Rectal smooth muscle tissue (tissue), 1 donor: ENCODE measurements around the gene MORF4L2.
A peak's percentile ranks its signal among the peaks of the same experiment; 100 is the strongest.

Source experiments
- H3K27ac ChIP-seq: one replicate; pipeline ENCODE4 v1.7.0; 2013; ENCODE audit warnings: low read depth, low read length, inconsistent platforms
- H3K27me3 ChIP-seq: one replicate; pipeline ENCODE4 v1.7.0; 2013; ENCODE audit warnings: low read length; ENCODE audit not compliant: control insufficient read depth, insufficient read depth
- H3K36me3 ChIP-seq: one replicate; pipeline ENCODE4 v1.7.0; 2013; ENCODE audit warnings: low read length; ENCODE audit not compliant: control insufficient read depth, insufficient read depth
- H3K4me1 ChIP-seq: one replicate; pipeline ENCODE4 v1.7.0; 2013; ENCODE audit warnings: low read length; ENCODE audit not compliant: control insufficient read depth, insufficient read depth
- H3K4me3 ChIP-seq: one replicate; pipeline ENCODE4 v1.7.0; 2013; ENCODE audit warnings: low read length
- H3K9ac ChIP-seq: one replicate; pipeline ENCODE4 v1.7.0; 2013; ENCODE audit warnings: low read length

MORF4L2 gene

GRCh38 chrX:103686199-103687072 lies at the start of gene MORF4L2:
MORF4L2 (minus strand) TSS chrX:103686699; CDS start chrX:103677027, 9,672 bp downstream.
- Histone ChIP-seq H3K36me3 (peaks cover 3% of the 10 kb centered on the region), H3K27me3 (peaks cover 3% of the 10 kb centered on the region)

DNA sequence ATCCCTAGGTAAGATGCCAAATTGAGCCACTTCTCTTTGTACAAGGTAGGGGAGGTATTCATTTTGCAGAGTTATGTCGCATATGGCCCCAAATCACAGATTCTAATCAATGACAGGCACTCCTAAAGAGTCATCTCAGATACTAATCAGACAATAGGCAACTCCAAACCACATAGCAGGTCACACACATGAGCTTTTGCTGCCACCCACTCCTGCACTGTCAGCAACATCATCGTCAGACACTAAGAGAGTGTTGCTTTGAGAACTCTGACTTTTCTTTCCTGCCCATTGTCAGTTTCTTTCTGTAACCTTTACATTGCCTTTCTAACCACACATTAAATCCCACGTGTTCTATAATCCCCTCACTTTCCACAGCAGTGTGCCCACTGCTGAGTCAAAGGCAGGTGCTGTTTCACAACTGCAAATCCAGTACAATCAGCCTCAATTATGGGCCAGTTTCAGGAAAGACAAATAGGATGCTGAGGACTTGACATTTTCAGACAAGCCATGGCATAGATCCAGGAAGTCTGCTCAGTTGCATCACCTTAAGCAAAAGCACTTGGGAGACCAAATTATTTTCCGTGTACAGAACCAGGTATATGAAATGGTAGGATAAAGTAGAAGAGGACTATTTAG lies 47.7 kb upstream of the MORF4L2 start:
- H3K27me3 ChIP-seq, result no peaks in the 10 kb centered on the region
- no peak overlapping the region for H3K4me3 ChIP-seq
- H3K9ac ChIP-seq, result no peak overlapping the region
- no peak overlapping the region for H3K27ac ChIP-seq
- no peaks in the 10 kb centered on the region for H3K4me1 ChIP-seq
- no peaks in the 10 kb centered on the region for H3K36me3 ChIP-seq

More at GRCh38 chrX:103686199-103687072, at the start of gene MORF4L2:
- Histone ChIP-seq H3K4me3 (peak within 1 kb of the TSS; percentile 86), H3K4me1 (no peaks in the 10 kb centered on the region), H3K27ac (peak within 1 kb of the TSS; percentile 97), H3K9ac (peak within 1 kb of the TSS; percentile 83)

- Histone ChIP-seq H3K4me1 (no peaks in the 10 kb centered on the region), H3K9ac (no peak overlapping the region), H3K36me3 (no peaks in the 10 kb centered on the region), H3K27me3 (no peaks in the 10 kb centered on the region), H3K27ac (no peak overlapping the region), H3K4me3 (no peak overlapping the region)
Measured at GRCh38 chrX:103733017-103733416, 46.5 kb upstream of the MORF4L2 start.

DNA sequence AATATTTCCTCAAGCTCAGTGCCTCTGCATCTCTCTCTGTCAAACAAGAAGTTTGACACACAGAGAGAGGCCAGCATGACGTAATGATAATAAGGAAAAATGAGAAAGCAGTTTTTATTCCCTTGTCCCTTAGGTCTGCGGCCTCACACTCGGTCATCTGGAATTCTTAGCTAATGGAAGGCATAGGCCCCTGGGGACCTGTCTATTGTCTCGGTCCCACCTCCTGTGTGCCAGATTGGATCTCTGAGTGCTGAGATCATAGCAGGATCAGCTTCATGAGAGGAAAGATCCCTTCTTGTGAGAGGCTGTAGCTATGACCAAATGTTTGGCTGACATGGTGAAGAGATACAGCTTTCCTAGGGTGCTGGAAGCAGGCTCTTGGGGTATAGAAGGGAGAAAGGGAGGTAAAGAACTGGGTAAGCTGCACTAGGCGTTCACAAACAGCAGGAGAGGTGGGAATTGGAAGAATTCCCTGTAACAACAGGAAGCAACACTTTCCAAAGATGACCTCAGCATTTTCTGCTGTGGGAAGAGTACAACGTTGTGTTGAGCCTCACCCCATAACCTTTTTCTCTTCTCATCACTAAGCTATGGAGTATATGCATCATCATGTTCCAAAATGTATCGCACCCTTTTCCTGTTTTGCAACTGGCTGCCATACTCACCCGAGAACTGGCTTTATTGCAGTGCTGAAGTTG lies 44.4 kb upstream of the MORF4L2 start:
- H3K27ac ChIP-seq, result no peak overlapping the region
- no peaks in the 10 kb centered on the region for H3K4me1 ChIP-seq
- H3K4me3 ChIP-seq, result no peak overlapping the region
- no peaks in the 10 kb centered on the region for H3K36me3 ChIP-seq
- H3K27me3 ChIP-seq, result no peaks in the 10 kb centered on the region
- no peak overlapping the region for H3K9ac ChIP-seq

DNA sequence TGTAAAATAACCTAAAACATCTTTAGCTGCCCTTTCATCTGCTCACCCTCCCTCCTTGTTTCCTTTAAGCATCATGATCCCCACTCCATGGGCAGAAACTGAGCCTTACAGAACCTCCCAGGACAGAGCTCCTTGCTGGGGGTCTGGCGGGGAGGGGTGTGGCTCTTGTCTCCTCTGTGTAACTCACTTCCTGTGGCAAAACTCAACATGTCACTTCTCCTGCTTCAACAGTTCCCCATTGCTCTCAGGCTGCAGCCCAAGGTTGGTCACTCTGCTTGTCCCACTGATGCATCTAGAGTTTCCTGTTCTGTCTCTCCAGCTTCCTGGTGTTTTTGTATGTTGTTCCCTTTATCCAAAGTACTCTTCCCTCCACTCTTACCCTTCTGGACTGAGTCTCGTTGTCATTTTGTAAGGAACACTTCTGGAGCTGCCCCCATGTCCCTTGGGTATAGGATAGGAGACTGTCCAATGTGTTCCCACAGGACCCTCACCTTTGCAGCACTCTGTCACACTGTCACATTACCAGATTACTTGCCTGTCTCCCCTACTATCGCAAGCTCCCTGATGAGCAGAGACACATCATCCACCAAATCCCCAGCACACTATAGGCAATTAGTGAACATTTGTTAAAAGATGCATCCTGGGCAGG lies 43.8 kb upstream of the MORF4L2 start:
- H3K4me3 ChIP-seq, result no peak overlapping the region
- H3K36me3 ChIP-seq, result no peaks in the 10 kb centered on the region
- H3K27me3 ChIP-seq, result no peaks in the 10 kb centered on the region
- H3K9ac ChIP-seq, result no peak overlapping the region
- H3K27ac ChIP-seq, result no peak overlapping the region
- no peaks in the 10 kb centered on the region for H3K4me1 ChIP-seq

DNA sequence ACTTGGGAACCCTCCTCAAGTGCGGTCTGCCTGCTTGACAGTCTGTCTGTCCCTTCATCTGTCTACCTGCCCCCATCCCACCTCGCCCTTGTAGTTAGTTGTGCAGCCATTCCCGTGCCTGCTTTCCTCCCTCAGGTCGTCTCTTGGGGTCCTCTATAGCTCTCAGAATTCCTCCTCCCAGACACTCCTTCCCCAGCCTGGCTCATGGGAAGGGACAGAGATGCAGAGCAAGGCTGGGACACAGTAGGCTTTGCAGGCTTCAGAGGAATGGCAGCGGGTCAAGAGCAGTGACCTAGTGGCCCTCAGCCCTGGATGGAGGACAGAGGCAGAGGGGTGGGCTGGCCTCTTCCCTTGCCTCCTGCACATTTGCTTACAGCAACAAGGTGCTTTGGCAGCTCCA lies 42.5 kb upstream of the MORF4L2 start:
- no peaks in the 10 kb centered on the region for H3K27me3 ChIP-seq
- H3K4me3 ChIP-seq, result no peak overlapping the region
- no peak overlapping the region for H3K9ac ChIP-seq
- H3K27ac ChIP-seq, result no peak overlapping the region
- no peaks in the 10 kb centered on the region for H3K36me3 ChIP-seq
- no peaks in the 10 kb centered on the region for H3K4me1 ChIP-seq

DNA sequence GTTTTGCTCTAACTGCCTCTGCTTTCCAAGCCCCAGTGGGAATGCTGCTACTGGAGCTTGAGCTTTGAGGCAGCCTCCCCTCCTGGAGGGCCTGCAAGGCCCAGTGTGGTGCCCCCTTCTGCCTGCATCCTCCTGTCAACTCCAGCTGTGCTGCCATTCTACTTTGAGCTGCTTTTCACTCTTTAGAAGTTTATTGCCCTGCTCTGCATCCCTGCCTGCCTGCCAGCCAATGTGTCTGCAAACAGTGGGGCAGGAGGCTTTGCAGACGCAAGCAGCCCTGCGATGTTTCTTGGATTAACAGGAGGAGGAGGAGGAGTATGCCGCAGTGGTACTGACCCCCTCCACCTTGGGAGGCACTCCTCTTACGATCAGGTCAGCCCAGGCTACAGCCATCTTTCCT lies 40.6 kb upstream of the MORF4L2 start:
- H3K36me3 ChIP-seq, result no peaks in the 10 kb centered on the region
- no peak overlapping the region for H3K4me3 ChIP-seq
- no peak overlapping the region for H3K9ac ChIP-seq
- no peaks in the 10 kb centered on the region for H3K27me3 ChIP-seq
- no peaks in the 10 kb centered on the region for H3K4me1 ChIP-seq
- no peak overlapping the region for H3K27ac ChIP-seq

DNA sequence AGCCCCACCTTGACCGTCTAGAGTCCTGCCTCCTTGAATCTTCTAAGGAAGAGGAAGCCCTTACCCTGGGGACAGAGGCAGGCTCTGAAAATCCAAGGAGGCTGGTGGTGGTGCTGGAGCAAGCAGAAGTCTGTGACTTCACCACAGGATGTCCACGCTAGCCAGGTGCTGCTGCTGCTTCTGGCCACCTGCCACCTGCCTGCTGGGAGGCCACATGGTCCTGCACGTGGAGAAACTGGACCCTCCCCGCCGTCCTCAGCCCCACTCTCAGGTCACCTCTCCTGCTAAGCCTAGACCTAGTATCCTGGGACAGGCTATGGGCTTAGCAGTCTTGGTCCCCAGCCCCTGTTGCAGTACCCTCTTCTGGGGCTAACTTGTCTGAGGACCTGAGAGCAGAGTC lies 40.0 kb upstream of the MORF4L2 start:
- no peak overlapping the region for H3K4me3 ChIP-seq
- H3K27ac ChIP-seq, result no peak overlapping the region
- no peaks in the 10 kb centered on the region for H3K4me1 ChIP-seq
- no peaks in the 10 kb centered on the region for H3K36me3 ChIP-seq
- no peaks in the 10 kb centered on the region for H3K27me3 ChIP-seq
- H3K9ac ChIP-seq, result no peak overlapping the region

DNA sequence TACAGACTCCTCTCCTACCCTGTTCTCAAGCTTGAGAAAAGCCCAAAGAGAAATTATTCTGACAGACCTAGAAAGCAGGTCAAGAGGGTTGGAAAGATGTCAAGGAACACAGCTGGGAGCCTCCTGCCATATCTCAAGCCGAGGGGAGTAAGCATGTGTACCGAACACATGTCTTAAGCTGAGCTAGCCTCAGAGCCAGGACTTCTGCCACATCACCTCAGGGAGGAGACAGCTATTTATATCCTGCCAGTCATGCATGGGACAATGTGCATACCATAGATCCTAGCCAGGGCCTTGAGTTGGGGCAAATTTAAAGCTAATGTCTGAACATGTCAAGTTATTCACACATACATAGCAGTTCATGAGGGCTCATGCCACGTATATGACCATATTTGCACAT lies 36.0 kb upstream of the MORF4L2 start:
- Histone ChIP-seq H3K27me3 (no peaks in the 10 kb centered on the region), H3K4me3 (no peak overlapping the region), H3K27ac (no peak overlapping the region), H3K9ac (no peak overlapping the region), H3K4me1 (no peaks in the 10 kb centered on the region), H3K36me3 (no peaks in the 10 kb centered on the region)

DNA sequence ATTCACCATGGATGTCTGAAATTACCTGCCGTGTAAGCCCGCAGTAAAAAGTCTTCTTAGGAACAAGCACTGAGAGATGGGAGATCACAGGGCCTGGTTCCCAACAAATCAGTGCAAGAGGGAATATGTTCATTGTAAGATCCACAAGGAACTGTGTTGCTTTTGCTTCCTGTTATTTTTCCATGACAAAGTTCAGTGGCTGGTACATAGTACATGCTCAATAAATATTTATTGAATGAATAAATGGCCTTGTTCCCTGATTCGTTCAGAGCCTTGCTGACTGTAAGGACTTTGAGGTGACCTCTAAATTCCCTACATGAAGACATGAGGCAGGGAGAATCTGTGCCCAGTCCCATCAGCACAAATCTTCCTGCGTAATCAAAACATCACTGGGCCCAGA lies 31.6 kb upstream of the MORF4L2 start:
- Histone ChIP-seq H3K4me3 (no peak overlapping the region), H3K27me3 (no peaks in the 10 kb centered on the region), H3K4me1 (no peaks in the 10 kb centered on the region), H3K9ac (no peak overlapping the region), H3K27ac (no peak overlapping the region), H3K36me3 (no peaks in the 10 kb centered on the region)

DNA sequence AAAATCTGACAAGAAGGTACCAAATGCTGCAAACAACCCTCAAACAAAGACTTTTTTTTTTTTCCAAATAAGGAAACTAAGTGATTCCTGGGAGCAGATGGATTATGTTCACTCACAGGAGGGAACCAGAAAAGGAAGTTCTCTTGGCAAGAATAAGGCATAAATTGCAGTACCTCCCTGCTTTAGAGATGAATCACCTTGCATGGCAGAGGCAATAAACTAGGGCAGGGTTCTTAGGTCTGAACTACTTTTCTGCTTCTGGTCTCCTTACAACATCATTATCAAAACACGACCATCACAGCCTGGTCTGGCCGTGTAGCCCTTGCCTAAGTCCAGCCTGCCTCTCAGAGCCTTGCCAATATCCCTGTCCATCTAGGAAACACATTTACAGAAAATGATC lies 30.5 kb upstream of the MORF4L2 start:
- peak overlapping the region; percentile 45 for H3K27ac ChIP-seq
- H3K27me3 ChIP-seq, result no peaks in the 10 kb centered on the region
- H3K9ac ChIP-seq, result no peak overlapping the region
- H3K4me1 ChIP-seq, result no peaks in the 10 kb centered on the region
- no peaks in the 10 kb centered on the region for H3K36me3 ChIP-seq
- no peak overlapping the region for H3K4me3 ChIP-seq

DNA sequence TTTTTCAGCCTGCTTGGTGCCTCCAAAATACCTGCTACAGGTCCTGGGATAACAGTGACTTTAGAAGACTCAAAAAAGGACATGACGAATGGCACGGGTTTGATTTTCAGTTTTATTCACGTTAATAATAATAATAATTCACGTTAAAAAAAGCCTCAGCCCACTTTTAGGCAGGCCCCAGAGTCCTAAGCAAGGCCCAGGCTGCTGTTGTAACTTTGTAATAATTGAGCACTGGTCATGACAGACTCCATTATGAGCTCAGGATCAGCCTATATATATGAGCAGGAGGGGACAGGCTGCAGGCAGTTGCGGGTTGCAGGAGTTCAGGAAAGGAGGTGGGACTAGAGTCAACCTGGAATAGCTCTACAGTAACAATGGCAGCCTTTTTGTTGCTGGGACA lies 24.1 kb upstream of the MORF4L2 start, which contains the start of gene TMEM31:
TMEM31 (plus strand) TSS at position 301 of the 400 bp plus-strand sequence. CDS start 1,350 bp downstream, outside the sequence.
- no peak within 1 kb of the TSS for H3K4me3 ChIP-seq
- H3K27ac ChIP-seq, result no peak within 1 kb of the TSS
- H3K36me3 ChIP-seq, result no peaks in the 10 kb centered on the region
- no peaks in the 10 kb centered on the region for H3K4me1 ChIP-seq
- no peak within 1 kb of the TSS for H3K9ac ChIP-seq
- no peaks in the 10 kb centered on the region for H3K27me3 ChIP-seq
